Smooth muscle cell (in vitro differentiated cells): Measurements from ENCODE around the gene DPEP2NB. TPM values are rescaled to one million over a fixed set of nuclear protein-coding genes. Genes with fewer than 3 reads are reported as not detected.

ENCODE experiments used
- DNase-seq: peaks from one replicate; lab custom pipeline; 2025; ENCODE audit not compliant: unreplicated experiment; lab: John Stamatoyannopoulos, UW
- H2AFZ ChIP-seq: fragments of 200-600 bp; sonication (generic); 2 replicates; pipeline ENCODE4 v1.6.0; 2016; ENCODE audit warnings: antibody characterized with exemption, low read depth, mild to moderate bottlenecking
- H3F3A ChIP-seq: fragments of 200-600 bp; sonication (generic); 2 replicates; pipeline ENCODE4 v1.6.0; 2017; ENCODE audit warnings: antibody characterized with exemption, low read depth
- H3K27ac ChIP-seq: fragments of 200-600 bp; sonication (generic); 2 replicates; pipeline ENCODE4 v1.5.1; 2016; ENCODE audit warnings: low read depth, mild to moderate bottlenecking
- H3K27me3 ChIP-seq: fragments of 200-600 bp; sonication (generic); 2 replicates; pipeline ENCODE4 v1.6.1; 2016; ENCODE audit warnings: low read depth, mild to moderate bottlenecking
- H3K36me3 ChIP-seq: fragments of 200-600 bp; sonication (generic); 2 replicates; pipeline ENCODE4 v1.5.1; 2016; ENCODE audit warnings: low read depth
- H3K4me1 ChIP-seq: fragments of 200-600 bp; sonication (generic); 2 replicates; pipeline ENCODE4 v1.5.1; 2016; ENCODE audit warnings: low read depth
- H3K4me2 ChIP-seq: fragments of 200-600 bp; sonication (generic); 2 replicates; pipeline ENCODE4 v1.6.0; 2016; ENCODE audit warnings: mild to moderate bottlenecking
- H3K4me3 ChIP-seq: fragments of 200-600 bp; sonication (generic); 2 replicates; pipeline ENCODE4 v1.5.1; 2016; ENCODE audit warnings: mild to moderate bottlenecking
- H3K79me2 ChIP-seq: fragments of 200-600 bp; sonication (generic); 2 replicates; pipeline ENCODE4 v1.6.0; 2016; ENCODE audit warnings: low read depth, mild to moderate bottlenecking
- H3K9ac ChIP-seq: fragments of 200-600 bp; sonication (generic); 2 replicates; pipeline ENCODE4 v1.6.0; 2016; ENCODE audit warnings: low read depth
- H3K9me3 ChIP-seq: fragments of 200-600 bp; sonication (generic); replicated peaks from 2 replicates; pipeline ENCODE4 v1.5.1; 2016; ENCODE audit warnings: low read depth
- H4K20me1 ChIP-seq: fragments of 200-600 bp; sonication (generic); 2 replicates; pipeline ENCODE4 v1.6.0; 2016; ENCODE audit warnings: low read depth
- WGBS: methylation state at CpG from one replicate; pipeline ENCODE4 v1.1.7; 2016; ENCODE audit warnings: low lambda C conversion rate; 5-methylcytosine and 5-hydroxymethylcytosine counted together
- polyA plus RNA-seq: library from polyadenylated mRNA; unstranded; fragments of >200 nt; fragmentation: Nextera tagmentation; extraction: Ambion mirVana; gene quantifications from 2 replicates; pipeline ENCODE4 v1.2.1, GENCODE V29; 2016
- small RNA-seq: library from RNA; depleted of rRNA; stranded (forward); fragments of <200 nt; gene quantifications from one replicate; pipeline ENCODE3, GENCODE V24; 2014
- total RNA-seq: library from RNA; depleted of rRNA; stranded (reverse); fragments of >200 nt; gene quantifications from 2 replicates; pipeline ENCODE4 v1.2.3, GENCODE V29; 2014
- TF ChIP-seq, protein P1 (sequence below): fragments of 200-600 bp; sonication (generic); IDR thresholded peaks from 2 replicates; pipeline ENCODE4 v1.5.1; 2017; ENCODE audit warnings: borderline replicate concordance, mild to moderate bottlenecking, antibody characterized with exemption; ENCODE audit not compliant: insufficient read depth, poor library complexity, severe bottlenecking

The DPEP2NB gene
- total and polyA plus RNA-seq, 2 experiments from 2014 or later: not detected

DNA sequence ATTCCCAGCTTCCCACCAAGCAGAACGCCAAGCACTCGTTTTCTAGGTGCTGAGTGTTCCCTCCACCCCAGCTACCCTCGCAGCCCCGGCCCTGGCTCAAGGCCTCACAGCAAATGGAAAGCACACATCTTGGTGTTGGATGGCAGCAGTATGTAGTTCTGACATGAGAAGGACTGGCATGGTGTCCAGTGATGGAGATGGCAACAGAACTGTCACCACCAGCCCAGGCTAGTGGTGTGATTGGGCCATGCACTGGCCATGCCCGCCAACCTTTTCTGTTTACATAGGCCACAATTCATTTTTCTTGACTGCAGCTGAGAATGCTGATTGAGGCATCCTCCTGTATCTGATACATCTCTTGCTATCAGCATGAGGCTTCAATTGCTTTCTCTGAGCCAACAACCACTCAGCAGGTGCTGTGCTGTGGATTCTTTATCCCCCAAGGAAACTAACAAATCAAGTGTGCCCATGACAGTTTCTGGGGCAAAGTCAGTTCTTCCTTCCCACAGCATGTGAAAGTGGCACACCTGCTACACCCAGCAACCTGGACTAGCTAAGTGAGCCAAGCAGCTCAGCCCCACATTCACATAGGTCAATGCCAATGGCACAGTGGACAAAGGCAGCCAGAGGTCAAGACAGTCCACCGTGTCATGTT is 51.1 kb downstream of the DPEP2NB start:
- Histone ChIP-seq H4K20me1 (peaks cover 83% of the 10 kb centered on the region), H2AFZ (no peak overlapping the region), H3F3A (no peaks in the 10 kb centered on the region), H3K4me1 (peaks cover 20% of the 10 kb centered on the region), H3K4me3 (no peak overlapping the region), H3K27ac (no peak overlapping the region), H3K9me3 (no peaks in the 10 kb centered on the region), H3K9ac (no peak overlapping the region), H3K27me3 (no peaks in the 10 kb centered on the region), H3K79me2 (peaks cover 73% of the 10 kb centered on the region), H3K4me2 (no peak overlapping the region), H3K36me3 (no peaks in the 10 kb centered on the region)
- 97% methylated on average over 6 of the region's 6 CpGs for WGBS
- TF ChIP-seq, protein P1, sequence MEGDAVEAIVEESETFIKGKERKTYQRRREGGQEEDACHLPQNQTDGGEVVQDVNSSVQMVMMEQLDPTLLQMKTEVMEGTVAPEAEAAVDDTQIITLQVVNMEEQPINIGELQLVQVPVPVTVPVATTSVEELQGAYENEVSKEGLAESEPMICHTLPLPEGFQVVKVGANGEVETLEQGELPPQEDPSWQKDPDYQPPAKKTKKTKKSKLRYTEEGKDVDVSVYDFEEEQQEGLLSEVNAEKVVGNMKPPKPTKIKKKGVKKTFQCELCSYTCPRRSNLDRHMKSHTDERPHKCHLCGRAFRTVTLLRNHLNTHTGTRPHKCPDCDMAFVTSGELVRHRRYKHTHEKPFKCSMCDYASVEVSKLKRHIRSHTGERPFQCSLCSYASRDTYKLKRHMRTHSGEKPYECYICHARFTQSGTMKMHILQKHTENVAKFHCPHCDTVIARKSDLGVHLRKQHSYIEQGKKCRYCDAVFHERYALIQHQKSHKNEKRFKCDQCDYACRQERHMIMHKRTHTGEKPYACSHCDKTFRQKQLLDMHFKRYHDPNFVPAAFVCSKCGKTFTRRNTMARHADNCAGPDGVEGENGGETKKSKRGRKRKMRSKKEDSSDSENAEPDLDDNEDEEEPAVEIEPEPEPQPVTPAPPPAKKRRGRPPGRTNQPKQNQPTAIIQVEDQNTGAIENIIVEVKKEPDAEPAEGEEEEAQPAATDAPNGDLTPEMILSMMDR: no peak
- no peak for DNase-seq

DNA sequence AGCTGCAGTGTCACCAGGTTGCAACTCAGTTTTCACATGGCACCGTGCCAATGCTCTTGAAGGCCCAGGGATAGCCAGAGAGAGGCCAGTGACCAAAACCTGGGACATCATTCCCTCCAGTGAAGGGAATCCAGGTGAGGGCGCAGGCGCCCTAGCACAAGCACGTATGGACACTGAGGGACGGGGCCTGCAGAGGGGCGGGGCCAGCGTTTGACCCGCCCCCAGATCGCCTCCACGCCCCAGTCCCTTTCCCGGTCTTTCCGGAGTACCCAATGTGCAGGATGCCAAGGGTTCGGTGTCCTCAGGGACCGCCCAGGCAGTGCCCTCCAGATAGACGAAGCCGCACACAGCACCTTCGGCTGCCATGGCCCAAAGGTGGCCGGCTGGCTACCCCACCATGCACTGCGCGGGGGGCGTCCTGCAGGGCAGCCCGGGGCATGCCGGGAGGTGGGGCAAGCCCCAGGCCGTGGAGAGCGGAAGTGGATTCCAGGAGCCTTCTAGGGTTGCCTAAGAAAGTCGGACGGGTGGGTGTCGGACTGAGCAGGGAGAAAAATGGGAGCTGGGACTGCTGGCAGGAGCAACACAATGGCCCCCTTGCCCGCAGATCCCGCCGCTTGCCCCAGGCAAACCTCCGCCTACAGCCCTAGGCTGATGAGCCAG is 51.9 kb downstream of the DPEP2NB start:
- peaks cover 20% of the 10 kb centered on the region for H3K4me1 ChIP-seq
- no peaks in the 10 kb centered on the region for H3K9me3 ChIP-seq
- no peak overlapping the region for H2AFZ ChIP-seq
- peaks cover 73% of the 10 kb centered on the region for H3K79me2 ChIP-seq
- no peaks in the 10 kb centered on the region for H3K27me3 ChIP-seq
- no peak overlapping the region for H3K4me3 ChIP-seq
- no peak overlapping the region for H3K27ac ChIP-seq
- peaks cover 91% of the 10 kb centered on the region for H4K20me1 ChIP-seq
- no peaks in the 10 kb centered on the region for H3F3A ChIP-seq
- H3K9ac ChIP-seq: no peak overlapping the region
- H3K4me2 ChIP-seq: no peak overlapping the region
- H3K36me3 ChIP-seq: no peaks in the 10 kb centered on the region
- 86% methylated on average over 29 of the region's 32 CpGs for WGBS
- TF ChIP-seq, protein P1: no peak
- no peak for DNase-seq

Small RNA genes lying within 50 kb of the gene (small RNA-seq; reads per million reads assigned to genes)
- not detected for gene RNU6-359P

Other genes with a start within 250 kb of the DPEP2NB start
- gene RANBP10, start 209.4 kb downstream of the DPEP2NB start, total RNA-seq: 4.6 and 9.8 TPM in 2 replicates
- 5.9 and 6.6 TPM in 2 replicates for gene RANBP10, start 209.4 kb downstream of the DPEP2NB start, polyA plus RNA-seq
- gene TSNAXIP1, start 209.0 kb downstream of the DPEP2NB start, total RNA-seq: 0.18 and 1.1 TPM in 2 replicates
- gene TSNAXIP1, start 209.0 kb downstream of the DPEP2NB start, polyA plus RNA-seq: 1.0 and 3.1 TPM in 2 replicates
- 23.0 and 31.3 TPM in 2 replicates for gene THAP11, start 173.6 kb downstream of the DPEP2NB start, total RNA-seq
- gene THAP11, start 173.6 kb downstream of the DPEP2NB start, polyA plus RNA-seq: 32.7 and 38.3 TPM in 2 replicates
- gene NUTF2, start 169.0 kb downstream of the DPEP2NB start, total RNA-seq: 112 and 115 TPM in 2 replicates
- gene NUTF2, start 169.0 kb downstream of the DPEP2NB start, polyA plus RNA-seq: 202 and 208 TPM in 2 replicates
- 37.3 and 47.0 TPM in 2 replicates for gene CENPT, start 168.2 kb downstream of the DPEP2NB start, total RNA-seq
- gene CENPT, start 168.2 kb downstream of the DPEP2NB start, polyA plus RNA-seq: 65.8 and 79.7 TPM in 2 replicates
- 35.5 and 46.3 TPM in 2 replicates for gene EDC4, start 142.9 kb downstream of the DPEP2NB start, total RNA-seq
- gene EDC4, start 142.9 kb downstream of the DPEP2NB start, polyA plus RNA-seq: 64.5 and 74.7 TPM in 2 replicates
- gene NRN1L, start 131.0 kb downstream of the DPEP2NB start, total RNA-seq: not detected in 2 replicates
- gene NRN1L, start 131.0 kb downstream of the DPEP2NB start, polyA plus RNA-seq: 0.46 and 0.57 TPM in 2 replicates
- gene PSKH1, start 122.7 kb downstream of the DPEP2NB start, total RNA-seq: 15.3 and 17.2 TPM in 2 replicates
- 35.2 and 36.0 TPM in 2 replicates for gene PSKH1, start 122.7 kb downstream of the DPEP2NB start, polyA plus RNA-seq
- 0.18 and 0.90 TPM in 2 replicates for gene CTRL, start 84.0 kb downstream of the DPEP2NB start, total RNA-seq
- gene CTRL, start 84.0 kb downstream of the DPEP2NB start, polyA plus RNA-seq: 12.9 and 14.8 TPM in 2 replicates
- 17.3 and 18.5 TPM in 2 replicates for gene PSMB10, start 79.1 kb downstream of the DPEP2NB start, total RNA-seq
- 38.4 and 44.7 TPM in 2 replicates for gene PSMB10, start 79.1 kb downstream of the DPEP2NB start, polyA plus RNA-seq
- gene LCAT, start 71.8 kb downstream of the DPEP2NB start, total RNA-seq: 12.9 and 14.3 TPM in 2 replicates
- gene LCAT, start 71.8 kb downstream of the DPEP2NB start, polyA plus RNA-seq: 34.6 and 35.5 TPM in 2 replicates
- 47.7 and 74.3 TPM in 2 replicates for gene SLC12A4, start 47.3 kb downstream of the DPEP2NB start, total RNA-seq
- gene SLC12A4, start 47.3 kb downstream of the DPEP2NB start, polyA plus RNA-seq: 92.4 and 107 TPM in 2 replicates
- gene DPEP3, start 35.4 kb downstream of the DPEP2NB start, total RNA-seq: not detected in 2 replicates
- gene DPEP3, start 35.4 kb downstream of the DPEP2NB start, polyA plus RNA-seq: not detected in 2 replicates
- gene DPEP2, start 16.4 kb downstream of the DPEP2NB start, total RNA-seq: not detected in 2 replicates
- not detected in 2 replicates for gene DPEP2, start 16.4 kb downstream of the DPEP2NB start, polyA plus RNA-seq
- gene DDX28, start 7.3 kb upstream of the DPEP2NB start, total RNA-seq: 6.0 and 6.7 TPM in 2 replicates
- 7.0 and 9.0 TPM in 2 replicates for gene DDX28, start 7.3 kb upstream of the DPEP2NB start, polyA plus RNA-seq
- gene DUS2, start 7.4 kb upstream of the DPEP2NB start, total RNA-seq: 9.5 and 12.1 TPM in 2 replicates
- gene DUS2, start 7.4 kb upstream of the DPEP2NB start, polyA plus RNA-seq: 23.5 and 25.6 TPM in 2 replicates
- gene NFATC3, start 69.5 kb upstream of the DPEP2NB start, total RNA-seq: 30.2 and 32.4 TPM in 2 replicates
- 14.7 and 15.2 TPM in 2 replicates for gene NFATC3, start 69.5 kb upstream of the DPEP2NB start, polyA plus RNA-seq
- gene ESRP2, start 220.2 kb upstream of the DPEP2NB start, total RNA-seq: 5.5 and 8.5 TPM in 2 replicates
- gene ESRP2, start 220.2 kb upstream of the DPEP2NB start, polyA plus RNA-seq: 2.7 and 11.1 TPM in 2 replicates
- gene PLA2G15, start 229.5 kb upstream of the DPEP2NB start, total RNA-seq: 22.5 and 24.2 TPM in 2 replicates
- 29.7 and 38.3 TPM in 2 replicates for gene PLA2G15, start 229.5 kb upstream of the DPEP2NB start, polyA plus RNA-seq
- 16.5 and 22.7 TPM in 2 replicates for gene SLC7A6, start 248.6 kb upstream of the DPEP2NB start, total RNA-seq
- 11.4 and 15.9 TPM in 2 replicates for gene SLC7A6, start 248.6 kb upstream of the DPEP2NB start, polyA plus RNA-seq